Neural crest cell (in vitro differentiated cells): ENCODE measurements around the gene MMP24. TPM values are rescaled to one million over a fixed set of nuclear protein-coding genes. Genes with fewer than 3 reads are reported as not detected.
"Not testable (repeated sequence)": the region's sequence is repeated elsewhere in the genome, so short reads cannot be mapped to it uniquely, and the experiment has no call there.

Experiments
- DNase-seq: peaks from one replicate; pipeline ENCODE4 v3.0.0; 2021; ENCODE audit warnings: low read depth, mixed read lengths, low spot score
- H3K27ac Mint-ChIP-seq: one replicate; pipeline ENCODE4 v1.8.0; 2021; ENCODE audit warnings: mild to moderate bottlenecking, mixed read lengths; ENCODE audit not compliant: unreplicated experiment
- H3K27me3 Mint-ChIP-seq: 2 replicates; pipeline ENCODE4 v1.8.0; 2021; ENCODE audit warnings: low read depth, mild to moderate bottlenecking, mixed read lengths
- H3K36me3 Mint-ChIP-seq: 2 replicates; pipeline ENCODE4 v1.8.0; 2021; ENCODE audit warnings: low read depth, mild to moderate bottlenecking, mixed read lengths
- H3K4me1 Mint-ChIP-seq: 2 replicates; pipeline ENCODE4 v1.8.0; 2021; ENCODE audit warnings: mixed read lengths
- H3K4me3 Mint-ChIP-seq: one replicate; pipeline ENCODE4 v1.8.0; 2021; ENCODE audit warnings: mild to moderate bottlenecking, mixed read lengths
- H3K9me3 Mint-ChIP-seq: 2 replicates; pipeline ENCODE4 v1.8.0; 2021; ENCODE audit warnings: mixed read lengths
- CTCF ChIP-seq: fragments of 200-600 bp; sonication (generic); conservative IDR thresholded peaks from 2 replicates; pipeline ENCODE4 v1.5.0; 2021; ENCODE audit warnings: antibody characterized with exemption, mild to moderate bottlenecking
- total RNA-seq: library from RNA; stranded (reverse); gene quantifications from 2 replicates; pipeline ENCODE4 v1.2.1, GENCODE V29; 2021

The MMP24 gene
- total RNA-seq, 1 donor from 2014 or later = 2.9 TPM

GRCh38 chr20:35187584-35188190, 38.8 kb upstream of the MMP24 start:
- H3K4me1 Mint-ChIP-seq = peaks cover 8% of the 10 kb centered on the region
- DNase-seq = no peak
- no peak overlapping the region for H3K27ac Mint-ChIP-seq
- TF ChIP-seq CTCF = no peak
- peaks cover 49% of the 10 kb centered on the region for H3K27me3 Mint-ChIP-seq
- peaks cover 2% of the 10 kb centered on the region for H3K9me3 Mint-ChIP-seq
- H3K4me3 Mint-ChIP-seq = no peak overlapping the region
- no peaks in the 10 kb centered on the region for H3K36me3 Mint-ChIP-seq

- H3K27ac Mint-ChIP-seq, H3K9me3 Mint-ChIP-seq, H3K4me3 Mint-ChIP-seq, H3K36me3 Mint-ChIP-seq, DNase-seq, H3K4me1 Mint-ChIP-seq: not testable (repeated sequence)
- H3K27me3 Mint-ChIP-seq = peaks cover 43% of the 10 kb centered on the region
Observed at GRCh38 chr20:35189223-35189622, 37.3 kb upstream of the MMP24 start.

- DNase-seq = no peak
Observed at GRCh38 chr20:35190556-35190955, 35.9 kb upstream of the MMP24 start.

GRCh38 chr20:35191419-35192117, 34.9 kb upstream of the MMP24 start:
- TF ChIP-seq CTCF = no peak
- Mint-ChIP-seq H3K27ac (no peak overlapping the region), H3K4me1 (peaks cover 8% of the 10 kb centered on the region), H3K4me3 (no peak overlapping the region), H3K36me3 (peaks cover 11% of the 10 kb centered on the region), H3K9me3 (peaks cover 2% of the 10 kb centered on the region), H3K27me3 (peaks cover 31% of the 10 kb centered on the region)
- no peak for DNase-seq

More at GRCh38 chr20:35190556-35190955, 35.9 kb upstream of the MMP24 start:
- Mint-ChIP-seq H3K4me3 (no peak overlapping the region), H3K36me3 (peaks cover 8% of the 10 kb centered on the region), H3K27me3 (peaks cover 31% of the 10 kb centered on the region), H3K4me1 (peaks cover 8% of the 10 kb centered on the region), H3K9me3 (peaks cover 2% of the 10 kb centered on the region), H3K27ac (no peak overlapping the region)
- no peak for TF ChIP-seq CTCF

GRCh38 chr20:35192118-35192872, 34.2 kb upstream of the MMP24 start:
- no peak for TF ChIP-seq CTCF
- no peak overlapping the region for H3K27ac Mint-ChIP-seq
- peaks cover 9% of the 10 kb centered on the region for H3K9me3 Mint-ChIP-seq
- H3K36me3 Mint-ChIP-seq = peaks cover 17% of the 10 kb centered on the region
- H3K27me3 Mint-ChIP-seq = peaks cover 27% of the 10 kb centered on the region
- H3K4me3 Mint-ChIP-seq = no peak overlapping the region
- peaks cover 8% of the 10 kb centered on the region for H3K4me1 Mint-ChIP-seq
- DNase-seq = no peak

GRCh38 chr20:35193031-35193791, 33.3 kb upstream of the MMP24 start:
- Mint-ChIP-seq H3K36me3 (peaks cover 19% of the 10 kb centered on the region), H3K9me3 (peaks cover 11% of the 10 kb centered on the region), H3K27me3 (peaks cover 20% of the 10 kb centered on the region)
- H3K4me1 Mint-ChIP-seq, DNase-seq, H3K4me3 Mint-ChIP-seq, H3K27ac Mint-ChIP-seq: not testable (repeated sequence)
